GM18520 (cell line): Measurements from ENCODE around the gene FIP1L1.
"Not testable (repeated sequence)": the region's sequence is repeated elsewhere in the genome, so short reads cannot be mapped to it uniquely, and the experiment has no call there.

Experiments used
- ATAC-seq: cut with Tn5 transposase; IDR thresholded peaks from one replicate; pipeline ENCODE4 v1.9.1; 2021; ENCODE audit not compliant: unreplicated experiment

FIP1L1 gene

GRCh38 chr4:53376900-53377299 is 541 bp upstream of the FIP1L1 start:
- no peak for ATAC-seq

GRCh38 chr4:53378171-53378482 is 686 bp downstream of the FIP1L1 start:
- ATAC-seq: no peak

- ATAC-seq: no peak
These were observed 2.8 kb downstream of the FIP1L1 start for GRCh38 chr4:53380221-53380620.

GRCh38 chr4:53409479-53409878 is 32.0 kb downstream of the FIP1L1 start:
- not testable (repeated sequence) for ATAC-seq

GRCh38 chr4:53419208-53419607 is 41.8 kb downstream of the FIP1L1 start:
- no peak for ATAC-seq

- ATAC-seq: no peak
These were observed 44.4 kb downstream of the FIP1L1 start for GRCh38 chr4:53421791-53422190.

GRCh38 chr4:53422367-53422766 is 44.9 kb downstream of the FIP1L1 start:
- no peak for ATAC-seq

GRCh38 chr4:53424280-53424679 is 46.8 kb downstream of the FIP1L1 start:
- no peak for ATAC-seq

GRCh38 chr4:53427366-53427765 is 49.9 kb downstream of the FIP1L1 start:
- no peak for ATAC-seq

- ATAC-seq: no peak
These were observed 53.6 kb downstream of the FIP1L1 start for GRCh38 chr4:53431052-53431451.

- peak; percentile 65 for ATAC-seq
These were observed 55.3 kb downstream of the FIP1L1 start for GRCh38 chr4:53432528-53433424.

- no peak for ATAC-seq
These were observed 58.8 kb downstream of the FIP1L1 start for GRCh38 chr4:53436251-53436650.

GRCh38 chr4:53441564-53441963 is 64.1 kb downstream of the FIP1L1 start:
- ATAC-seq: no peak

- no peak for ATAC-seq
These were observed 67.5 kb downstream of the FIP1L1 start for GRCh38 chr4:53444954-53445353.

- no peak for ATAC-seq
These were observed 73.3 kb downstream of the FIP1L1 start for GRCh38 chr4:53450773-53451172.

GRCh38 chr4:53453385-53453784 is 75.9 kb downstream of the FIP1L1 start:
- no peak for ATAC-seq

GRCh38 chr4:53455766-53456165 is 78.3 kb downstream of the FIP1L1 start:
- ATAC-seq: no peak

- no peak for ATAC-seq
These were observed 78.7 kb downstream of the FIP1L1 start for GRCh38 chr4:53456178-53456577.

GRCh38 chr4:53459548-53459947 is 82.1 kb downstream of the FIP1L1 start:
- no peak for ATAC-seq

GRCh38 chr4:53461244-53461643 is 83.8 kb downstream of the FIP1L1 start:
- ATAC-seq: no peak

GRCh38 chr4:53463340-53463739 is 85.9 kb downstream of the FIP1L1 start:
- no peak for ATAC-seq

GRCh38 chr4:53465281-53465680 is 87.8 kb downstream of the FIP1L1 start:
- no peak for ATAC-seq

- no peak for ATAC-seq
These were observed 88.5 kb downstream of the FIP1L1 start for GRCh38 chr4:53465891-53466290.
